ENCODE data around the gene RAB32. TPM values are rescaled to one million over a fixed set of nuclear protein-coding genes. Genes with fewer than 3 reads are reported as not detected.

Gene RAB32
- total RNA-seq, 1 experiment from 2014 or later, result 4.7 TPM

DNA sequence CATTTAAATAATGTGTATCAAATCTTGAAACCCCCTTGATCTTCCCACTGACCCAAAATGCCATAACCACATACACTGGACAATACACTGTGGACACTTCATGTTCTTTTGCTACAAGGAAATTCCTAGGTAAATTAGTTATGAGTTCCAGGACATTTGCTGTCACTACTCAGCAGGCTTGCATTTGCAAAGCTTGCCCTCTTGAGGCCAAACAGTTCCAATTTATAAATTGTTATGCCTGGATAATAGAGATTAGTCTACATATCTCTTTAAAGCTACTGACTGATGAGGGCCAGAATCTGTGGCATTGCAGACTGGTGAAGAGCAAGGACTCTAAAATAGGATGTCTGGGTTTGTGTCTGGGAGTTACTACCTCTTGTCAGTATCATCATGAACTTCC, 17.4 kb upstream of the RAB32 start:
- H3K79me2 ChIP-seq (ENCODE audit: insufficient read depth, low read length), result no peaks in the 10 kb centered on the region
- Mint-ChIP-seq H3K4me3 (no peak overlapping the region), H3K27me3 (ENCODE audit: low read depth) (no peaks in the 10 kb centered on the region), H3K27ac (no peak overlapping the region), H3K4me1 (no peaks in the 10 kb centered on the region), H3K9me3 (no peaks in the 10 kb centered on the region; a peak in 3 of 5 replicates), H3K36me3 (ENCODE audit: insufficient read depth in 1 of 3, low read depth in 3 of 3) (no peaks in the 10 kb centered on the region)
- H4K91ac ChIP-seq (ENCODE audit: insufficient read length, low read depth, low read length), result no peak overlapping the region
- TF ChIP-seq, protein P1, sequence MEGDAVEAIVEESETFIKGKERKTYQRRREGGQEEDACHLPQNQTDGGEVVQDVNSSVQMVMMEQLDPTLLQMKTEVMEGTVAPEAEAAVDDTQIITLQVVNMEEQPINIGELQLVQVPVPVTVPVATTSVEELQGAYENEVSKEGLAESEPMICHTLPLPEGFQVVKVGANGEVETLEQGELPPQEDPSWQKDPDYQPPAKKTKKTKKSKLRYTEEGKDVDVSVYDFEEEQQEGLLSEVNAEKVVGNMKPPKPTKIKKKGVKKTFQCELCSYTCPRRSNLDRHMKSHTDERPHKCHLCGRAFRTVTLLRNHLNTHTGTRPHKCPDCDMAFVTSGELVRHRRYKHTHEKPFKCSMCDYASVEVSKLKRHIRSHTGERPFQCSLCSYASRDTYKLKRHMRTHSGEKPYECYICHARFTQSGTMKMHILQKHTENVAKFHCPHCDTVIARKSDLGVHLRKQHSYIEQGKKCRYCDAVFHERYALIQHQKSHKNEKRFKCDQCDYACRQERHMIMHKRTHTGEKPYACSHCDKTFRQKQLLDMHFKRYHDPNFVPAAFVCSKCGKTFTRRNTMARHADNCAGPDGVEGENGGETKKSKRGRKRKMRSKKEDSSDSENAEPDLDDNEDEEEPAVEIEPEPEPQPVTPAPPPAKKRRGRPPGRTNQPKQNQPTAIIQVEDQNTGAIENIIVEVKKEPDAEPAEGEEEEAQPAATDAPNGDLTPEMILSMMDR (conservative IDR thresholded peaks at IDR 0.05), result peak; percentile 20; the same call in 1 of the 3 replicates
- no peak overlapping the region for H3T11ph ChIP-seq (ENCODE audit: low read length)
- no peak overlapping the region for H2AFZ ChIP-seq (ENCODE audit: low read length)
- H3K27me3 ChIP-seq (ENCODE audit: insufficient read depth, low read length), result no peaks in the 10 kb centered on the region
- H4K8ac ChIP-seq (replicated peaks; ENCODE audit: insufficient read length, low read depth, low read length), result no peak overlapping the region
- no peak for DNase-seq
- H2BK5ac ChIP-seq (ENCODE audit: insufficient read length, low read length), result no peak overlapping the region
- no peak overlapping the region for H2BK120ac ChIP-seq (ENCODE audit: low read depth, low read length, poor library complexity, severe bottlenecking)
- no peaks in the 10 kb centered on the region for H4K20me1 ChIP-seq (ENCODE audit: control insufficient read depth, insufficient read depth, insufficient read length)
- H3K18ac ChIP-seq (ENCODE audit: insufficient read length, low read depth, low read length), result no peak overlapping the region
- H3K23ac ChIP-seq (ENCODE audit: insufficient read length, low read depth, low read length), result no peak overlapping the region
- H3K27ac ChIP-seq (ENCODE audit: insufficient read length, low read depth, low read length), result no peak overlapping the region
- no peaks in the 10 kb centered on the region for H3K4me1 ChIP-seq (ENCODE audit: insufficient read depth, low read length)
- no peak overlapping the region for H2AK5ac ChIP-seq (ENCODE audit: insufficient read length, low read length)
- H4K5ac ChIP-seq (ENCODE audit: insufficient read length, low read depth, low read length), result no peak overlapping the region
- no peak overlapping the region for H3K4me2 ChIP-seq (ENCODE audit: insufficient read depth, insufficient read length, low read length)
- no peak overlapping the region for H2BK12ac ChIP-seq (ENCODE audit: insufficient read length, low read depth, low read length)
- no peak overlapping the region for H3K4ac ChIP-seq (ENCODE audit: low read depth, low read length)
- no peaks in the 10 kb centered on the region for H3K23me2 ChIP-seq (ENCODE audit: insufficient read length, low read depth, low read length, poor library complexity, severe bottlenecking)
- H3K14ac ChIP-seq (ENCODE audit: insufficient read depth, low read length), result no peak overlapping the region
- no peaks in the 10 kb centered on the region for H3K9me3 ChIP-seq (ENCODE audit: control insufficient read depth, low read depth, low read length)
- no peak overlapping the region for H2BK20ac ChIP-seq (ENCODE audit: low read depth, low read length, poor library complexity, severe bottlenecking)
- H2BK15ac ChIP-seq (ENCODE audit: low read depth, low read length), result no peak overlapping the region
- H3K9ac ChIP-seq (ENCODE audit: extremely low read depth, insufficient read length, low read length), result no peak overlapping the region
- H3K56ac ChIP-seq (ENCODE audit: insufficient read length, low read depth, low read length), result no peak overlapping the region
- H3K79me1 ChIP-seq (ENCODE audit: insufficient read depth, low read depth, low read length, poor library complexity, severe bottlenecking), result no peaks in the 10 kb centered on the region
